ENCODE data around the gene KREMEN1.
"Not testable (repeated sequence)": the region's sequence is repeated elsewhere in the genome, so short reads cannot be mapped to it uniquely, and the experiment has no call there.

KREMEN1 gene

GRCh38 chr22:29072979-29073617, at the start of gene KREMEN1:
Gene KREMEN1, plus strand, starts transcription at chr22:29073035. Its CDS starts 96 bp downstream, at chr22:29073131.
- peak in 3 of 56 donors; percentile 19 to 57 (median 38) for DNase-seq

DNA sequence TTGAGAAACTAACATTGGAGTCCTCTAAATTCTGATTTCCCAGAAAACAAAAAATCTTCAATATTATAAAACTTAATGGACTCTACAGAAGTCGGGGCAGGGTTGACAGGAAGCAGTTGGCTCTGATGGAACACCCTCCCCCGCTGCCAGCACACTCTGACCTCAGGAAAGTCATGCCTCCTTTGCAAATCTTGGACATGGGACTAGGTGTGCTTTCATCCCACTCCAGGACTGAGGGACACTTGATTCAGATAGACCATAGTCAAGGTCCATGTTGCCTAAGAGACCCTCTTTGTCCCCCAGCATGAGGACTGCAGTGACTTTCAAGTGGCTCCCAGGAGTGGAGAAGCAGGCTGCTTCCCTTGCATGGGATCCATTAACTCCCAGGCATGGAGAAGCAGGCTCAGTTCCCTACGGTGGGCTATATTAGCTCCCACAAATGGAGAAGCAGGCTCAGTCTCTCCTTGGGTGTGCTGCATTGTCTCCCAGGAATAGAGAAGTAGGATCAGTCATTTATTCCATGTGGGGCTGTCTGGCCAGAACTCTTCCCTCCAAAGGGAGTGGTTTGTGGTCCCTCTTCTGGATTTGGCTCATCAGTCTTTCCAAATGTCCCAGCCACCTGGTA, 49.6 kb upstream of the KREMEN1 start:
- DNase-seq = no peak

- no peak for DNase-seq
These were observed 46.3 kb upstream of the KREMEN1 start for GRCh38 chr22:29026579-29026978.

- no peak for DNase-seq
These were observed 44.4 kb upstream of the KREMEN1 start for GRCh38 chr22:29028468-29028867.

GRCh38 chr22:29029202-29030000, 43.4 kb upstream of the KREMEN1 start:
- DNase-seq = no peak

- peak in 2 of 56 donors; percentile 8 to 30 for DNase-seq
These were observed 42.7 kb upstream of the KREMEN1 start for GRCh38 chr22:29030016-29030617.

DNA sequence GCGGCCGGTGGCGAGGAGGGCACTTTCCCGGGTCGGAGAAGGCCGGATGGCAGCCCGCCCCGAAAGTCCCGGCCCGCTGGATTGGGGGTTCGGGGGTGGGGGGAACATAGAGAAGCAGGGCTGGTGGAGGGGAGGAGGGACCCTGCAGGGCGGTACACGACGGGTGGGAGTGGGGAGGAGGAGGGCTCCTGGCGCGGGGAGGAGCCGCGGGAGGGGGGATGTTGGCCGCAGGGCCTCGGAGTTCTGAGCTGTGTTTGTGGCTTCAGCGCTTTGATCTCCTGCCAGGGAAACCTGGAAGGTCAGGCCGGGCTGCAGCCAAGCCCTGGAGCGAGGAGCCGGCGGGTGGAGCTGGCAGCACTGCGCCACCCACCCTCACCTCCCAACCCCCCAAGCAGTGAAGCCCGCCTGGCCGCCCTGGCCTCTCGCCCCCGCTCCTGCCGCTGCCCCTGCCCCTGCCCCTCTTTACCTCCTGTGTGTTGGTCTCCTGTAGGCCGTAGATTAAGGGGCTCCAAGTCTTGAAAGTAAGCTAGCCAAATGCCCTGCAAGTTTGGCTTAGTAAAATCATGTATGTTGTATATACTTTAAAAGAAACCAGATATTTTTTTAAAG, 42.1 kb upstream of the KREMEN1 start:
- peak in 37 of 56 donors; percentile 6 to 75 (median 34) for DNase-seq

DNA sequence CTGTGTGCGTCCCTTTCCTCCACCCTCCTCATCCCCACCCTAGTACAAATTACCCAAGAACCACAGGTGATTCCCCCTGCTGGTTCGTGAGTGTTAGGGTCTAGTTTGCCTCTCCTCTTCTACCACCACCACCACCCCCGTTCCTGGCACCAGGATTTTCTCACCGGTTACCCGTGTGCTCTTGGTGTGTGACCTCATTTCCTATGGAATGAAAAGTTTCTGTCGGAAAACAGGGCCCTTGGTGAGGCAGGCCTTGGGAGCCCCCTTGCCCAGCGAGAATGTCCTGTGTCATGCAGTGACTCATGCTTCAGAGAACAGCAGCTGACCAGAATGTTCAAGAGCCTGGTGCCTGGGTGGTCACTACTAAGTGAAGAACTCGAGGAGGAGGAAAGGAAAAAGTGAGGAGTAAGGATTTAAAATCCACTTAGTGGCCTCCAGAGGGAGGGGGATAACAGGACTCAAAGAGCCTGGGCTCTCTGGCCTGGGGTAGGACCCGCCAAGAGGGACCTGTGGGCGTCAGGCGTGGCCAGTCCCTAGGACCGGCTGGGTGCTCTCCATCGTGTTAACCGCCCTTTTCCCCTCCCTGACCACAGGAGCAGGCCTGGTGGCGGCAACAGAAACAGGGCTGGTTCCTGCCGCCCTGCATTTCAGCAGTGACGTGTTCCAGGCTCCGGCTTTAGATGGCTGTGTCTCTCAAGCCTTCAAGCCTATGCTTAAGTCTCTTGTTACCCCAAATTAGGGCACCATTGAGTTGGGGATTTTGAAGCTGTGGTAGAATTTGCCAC, 41.4 kb upstream of the KREMEN1 start:
- peak in 8 of 56 donors; percentile 7 to 48 (median 23) for DNase-seq

GRCh38 chr22:29032014-29032475, 40.8 kb upstream of the KREMEN1 start:
- no peak for DNase-seq

GRCh38 chr22:29032584-29032983, 40.3 kb upstream of the KREMEN1 start:
- peak in 2 of 56 donors; percentile 15 to 16 for DNase-seq

DNA sequence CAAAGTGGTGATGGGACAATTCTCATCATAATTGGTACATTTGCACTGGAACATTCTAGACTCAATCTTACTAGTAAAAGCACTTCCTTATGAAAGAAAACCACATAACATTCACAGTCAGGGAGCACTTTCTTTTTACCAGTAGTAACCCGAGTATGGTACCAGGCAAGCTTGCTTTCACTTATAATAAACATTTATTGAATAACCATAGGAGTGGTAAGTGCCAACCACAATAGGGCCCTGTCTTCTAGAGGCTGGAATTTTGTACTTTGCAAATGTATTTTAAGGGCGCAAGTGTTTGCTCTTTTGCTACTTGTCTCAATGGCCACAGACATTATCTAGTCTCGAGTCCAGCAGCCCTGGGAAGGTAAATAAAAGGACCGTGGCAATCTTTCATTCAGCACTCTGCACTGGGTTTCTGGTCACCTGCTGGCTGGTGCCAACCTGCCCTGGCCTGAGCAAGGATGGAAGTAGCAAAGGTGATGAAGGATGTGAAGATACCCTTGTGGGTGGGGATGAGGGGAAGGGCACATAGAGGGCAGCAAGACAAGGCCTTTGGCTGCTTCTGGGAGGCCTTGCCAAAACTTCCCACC, 35.4 kb upstream of the KREMEN1 start:
- no peak for DNase-seq

DNA sequence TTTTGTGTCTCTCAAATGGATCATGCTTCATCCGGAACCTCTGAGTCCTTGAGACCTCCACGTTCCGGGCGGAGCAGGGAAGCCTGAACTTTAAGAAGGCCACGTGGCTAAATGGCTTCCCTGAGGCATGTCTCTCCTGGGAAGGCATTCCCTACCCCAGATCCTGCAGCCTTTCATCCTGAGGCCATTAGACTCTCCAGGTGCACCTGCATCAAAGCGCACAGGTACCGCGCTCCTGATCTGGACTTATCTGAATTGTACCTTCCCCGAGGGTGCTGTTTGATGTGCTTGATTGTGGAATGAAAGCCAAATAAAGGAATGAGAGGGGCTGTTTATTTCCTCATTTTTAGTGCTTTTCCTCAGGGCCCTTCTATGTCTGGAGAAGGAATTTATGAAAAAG, 33.7 kb upstream of the KREMEN1 start:
- no peak for DNase-seq

GRCh38 chr22:29039684-29040083, 33.2 kb upstream of the KREMEN1 start:
- not testable (repeated sequence) for DNase-seq

GRCh38 chr22:29040385-29041275, 32.2 kb upstream of the KREMEN1 start:
- DNase-seq = peak in 42 of 56 donors; percentile 8 to 83 (median 42)

DNA sequence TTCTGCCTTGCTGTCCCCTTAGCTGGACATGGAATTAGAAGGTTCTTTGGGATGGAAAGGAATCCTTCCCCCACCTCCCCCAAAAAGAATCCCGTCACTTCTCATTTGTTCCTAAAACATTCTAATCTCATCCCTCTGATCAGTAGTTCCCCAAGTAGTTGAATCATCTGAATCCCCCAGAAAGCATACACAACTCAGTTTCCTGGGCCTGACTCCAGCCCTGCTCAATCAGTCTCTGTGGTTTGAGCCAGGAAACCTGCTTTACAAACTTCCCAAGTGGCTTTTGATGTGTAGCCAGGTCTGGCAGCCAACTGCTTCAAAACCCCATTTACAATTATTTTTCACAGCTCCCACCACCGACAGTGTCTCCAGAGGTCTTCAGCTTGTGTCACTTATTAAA, 31.4 kb upstream of the KREMEN1 start:
- peak in 26 of 56 donors; percentile 7 to 68 (median 26) for DNase-seq

DNA sequence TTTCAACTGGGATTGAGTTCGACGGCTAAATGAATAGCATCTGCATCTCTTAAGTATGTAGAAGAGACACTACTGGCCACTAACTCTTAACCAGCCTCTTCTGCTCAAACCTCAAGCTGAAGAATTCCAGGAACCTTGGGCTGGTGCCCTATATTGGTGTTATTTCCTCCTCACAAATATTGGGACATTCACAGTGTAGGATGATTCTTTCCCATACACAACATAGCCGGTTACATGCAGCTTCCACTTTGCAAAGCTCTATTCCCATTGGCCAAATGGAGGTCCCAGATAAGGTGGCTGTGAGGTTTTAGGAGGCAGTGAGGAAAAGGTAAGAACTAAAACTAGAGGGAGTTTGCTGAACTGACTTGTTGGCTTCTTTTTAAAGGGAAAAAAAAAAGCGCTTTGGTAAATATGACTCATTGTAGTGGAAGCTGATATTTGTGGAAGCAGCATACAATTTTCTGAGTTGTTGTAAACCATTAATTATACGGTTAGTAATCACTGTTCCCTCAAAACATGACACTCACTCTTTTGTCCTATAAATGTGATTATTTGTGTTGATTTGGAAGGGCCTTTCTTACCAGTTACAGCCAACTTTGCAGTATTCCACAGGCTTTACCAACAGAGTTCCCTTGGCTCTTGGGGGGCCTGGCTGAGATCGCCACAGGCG, 28.8 kb upstream of the KREMEN1 start:
- DNase-seq = no peak

DNA sequence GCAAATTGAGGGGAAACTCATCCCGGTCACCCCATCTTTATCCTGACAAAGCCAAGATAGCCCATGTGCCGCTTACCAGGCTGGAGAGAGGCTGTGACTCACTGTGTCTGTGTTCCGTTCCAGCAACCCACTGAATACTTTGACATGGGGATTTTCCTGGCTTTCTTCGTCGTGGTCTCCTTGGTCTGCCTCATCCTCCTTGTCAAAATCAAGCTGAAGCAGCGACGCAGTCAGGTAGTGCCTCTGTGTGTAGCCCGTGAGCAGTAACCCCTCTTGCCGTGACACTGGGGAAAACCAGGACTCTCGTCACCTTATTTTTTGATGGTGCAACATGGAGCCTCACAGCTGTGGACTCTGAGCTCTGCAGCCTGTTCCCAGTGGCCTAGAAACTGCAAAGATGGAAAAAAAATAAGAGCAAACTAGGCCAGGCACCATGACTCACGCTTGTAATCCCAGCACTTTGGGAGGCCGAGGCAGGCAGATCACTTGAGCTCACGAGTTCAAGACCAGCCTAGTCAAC, 28.1 kb upstream of the KREMEN1 start:
- DNase-seq = no peak
